ENCODE results near the gene NCL. TPM values are rescaled to one million over a fixed set of nuclear protein-coding genes. Genes with fewer than 3 reads are reported as not detected.

The NCL gene
- 100 to 1,000 TPM; 111 to 565 (median 509) TPM for total RNA-seq
- 100 to 1,000 TPM; 266 to 724 TPM for polyA plus RNA-seq
- long read RNA-seq, donor 1, full-length matches to known transcripts = 1,202 of 1,706 reads
- long read RNA-seq, donor 1, partial matches to known transcripts = 441 of 1,706 reads
- long read RNA-seq, donor 1, other reads (novel, unspliced or antisense) = 63 of 1,706 reads
- long read RNA-seq, donor 2, full-length matches to known transcripts = 112 of 5,647 reads
- long read RNA-seq, donor 2, partial matches to known transcripts = 5,314 of 5,647 reads
- long read RNA-seq, donor 2, other reads (novel, unspliced or antisense) = 221 of 5,647 reads
- long read RNA-seq, donor 3, full-length matches to known transcripts = 598 of 689 reads
- long read RNA-seq, donor 3, partial matches to known transcripts = 57 of 689 reads
- long read RNA-seq, donor 3, other reads (novel, unspliced or antisense) = 34 of 689 reads

DNA sequence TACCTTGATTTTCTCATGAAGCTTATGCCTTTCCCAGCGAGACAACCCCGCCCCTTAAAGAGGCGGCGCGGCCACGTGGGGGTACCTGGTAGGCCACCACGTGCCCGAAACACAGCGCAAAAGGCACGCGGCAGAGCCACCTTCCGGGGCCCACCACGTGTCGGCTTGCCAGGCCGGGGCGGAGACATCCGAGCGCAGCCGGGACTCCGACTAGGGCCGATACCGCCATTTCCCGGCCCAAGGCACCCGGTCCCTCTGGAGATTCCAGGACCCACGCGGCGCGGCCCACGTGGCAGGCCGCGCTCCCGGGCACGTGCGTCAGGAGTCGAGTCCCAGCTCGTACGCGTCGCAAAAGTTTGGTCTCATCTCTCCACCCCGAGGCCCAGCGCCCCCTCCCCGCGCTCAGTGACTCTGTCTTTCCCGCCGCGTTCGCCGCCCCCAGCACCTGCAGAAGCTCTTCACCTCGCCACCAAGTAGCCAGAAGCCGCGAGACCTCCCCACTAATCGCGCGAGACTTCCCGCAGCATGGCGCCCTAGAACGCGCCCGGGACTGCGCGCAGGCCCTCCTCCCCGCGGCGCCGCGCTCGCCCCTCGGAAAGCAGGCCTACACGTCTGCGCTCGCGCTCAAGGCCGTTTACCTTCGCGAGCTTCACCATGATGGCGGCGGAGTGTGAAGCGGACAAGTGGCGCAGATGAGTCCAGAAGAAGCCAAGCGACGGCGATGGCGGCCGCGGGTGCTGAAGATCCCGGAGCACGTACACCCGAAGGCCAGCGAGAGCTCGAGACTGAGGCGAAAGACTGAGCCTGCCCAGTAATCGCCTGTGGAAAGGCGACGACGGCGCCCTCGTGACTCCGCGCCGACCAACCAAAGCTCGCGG is at the start of gene NCL:
TSS of gene NCL (minus strand) at position 787 of the 878 bp plus-strand sequence. CDS start at position 656, 131 bp downstream.
- WGBS, 3 donors = 0 to 1% (median 0%) methylated on average over 83 to 102 of the region's 102 CpGs
- Histone ChIP-seq H3K9me3 (no peaks in the 10 kb centered on the region), H3K27me3 (no peaks in the 10 kb centered on the region), H3K4me3 (peak within 1 kb of the TSS; percentile 79), H3K4me1 (ENCODE audit: insufficient read depth) (peaks cover 5% of the 10 kb centered on the region), H3K27ac (peak within 1 kb of the TSS; percentile 82 to 94), H3K36me3 (no peaks in the 10 kb centered on the region)
- DNase-seq = peak; percentile 84 to 91 (median 87)
- TF ChIP-seq POLR2A (IDR thresholded peaks at IDR 0.05) = peak; percentile 98
- TF ChIP-seq EP300 (IDR thresholded peaks at IDR 0.05) = no peak
- TF ChIP-seq, protein P1, sequence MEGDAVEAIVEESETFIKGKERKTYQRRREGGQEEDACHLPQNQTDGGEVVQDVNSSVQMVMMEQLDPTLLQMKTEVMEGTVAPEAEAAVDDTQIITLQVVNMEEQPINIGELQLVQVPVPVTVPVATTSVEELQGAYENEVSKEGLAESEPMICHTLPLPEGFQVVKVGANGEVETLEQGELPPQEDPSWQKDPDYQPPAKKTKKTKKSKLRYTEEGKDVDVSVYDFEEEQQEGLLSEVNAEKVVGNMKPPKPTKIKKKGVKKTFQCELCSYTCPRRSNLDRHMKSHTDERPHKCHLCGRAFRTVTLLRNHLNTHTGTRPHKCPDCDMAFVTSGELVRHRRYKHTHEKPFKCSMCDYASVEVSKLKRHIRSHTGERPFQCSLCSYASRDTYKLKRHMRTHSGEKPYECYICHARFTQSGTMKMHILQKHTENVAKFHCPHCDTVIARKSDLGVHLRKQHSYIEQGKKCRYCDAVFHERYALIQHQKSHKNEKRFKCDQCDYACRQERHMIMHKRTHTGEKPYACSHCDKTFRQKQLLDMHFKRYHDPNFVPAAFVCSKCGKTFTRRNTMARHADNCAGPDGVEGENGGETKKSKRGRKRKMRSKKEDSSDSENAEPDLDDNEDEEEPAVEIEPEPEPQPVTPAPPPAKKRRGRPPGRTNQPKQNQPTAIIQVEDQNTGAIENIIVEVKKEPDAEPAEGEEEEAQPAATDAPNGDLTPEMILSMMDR (IDR thresholded peaks at IDR 0.05) = peak in 1 of 3 donors; percentile 16
- intact Hi-C loops (cut with DNase I) = no loop called here

- TF ChIP-seq POLR2A (IDR thresholded peaks at IDR 0.05) = no peak
- peak; percentile 28 for TF ChIP-seq EP300 (IDR thresholded peaks at IDR 0.05)
- H3K4me3 ChIP-seq = peak overlapping the region; percentile 62
- peak overlapping the region; percentile 79 to 80 for H3K27ac ChIP-seq
- no peaks in the 10 kb centered on the region for H3K36me3 ChIP-seq
- no peak for DNase-seq
- H3K9me3 ChIP-seq = no peaks in the 10 kb centered on the region
- WGBS, 3 donors = 8 to 13% (median 10%) methylated on average over 7 of the region's 7 CpGs
- intact Hi-C loops (cut with DNase I) = loop anchor here in 1 of 4 donors (10.0 kb wide), 1 partner anchor 91 kb away; no protein-coding TSS in a partner anchor
- H3K4me1 ChIP-seq (ENCODE audit: insufficient read depth) = peaks cover 2% of the 10 kb centered on the region
- H3K27me3 ChIP-seq = no peaks in the 10 kb centered on the region
These were observed 49.5 kb upstream of the NCL start for GRCh38 chr2:231513746-231514224.

- H3K4me1 ChIP-seq (ENCODE audit: insufficient read depth) = peaks cover 2% of the 10 kb centered on the region
- no peaks in the 10 kb centered on the region for H3K36me3 ChIP-seq
- no peaks in the 10 kb centered on the region for H3K9me3 ChIP-seq
- H3K27ac ChIP-seq = no peak overlapping the region
- TF ChIP-seq EP300 (IDR thresholded peaks at IDR 0.05) (no peak), POLR2A (IDR thresholded peaks at IDR 0.05) (no peak)
- TF ChIP-seq, protein P1 (IDR thresholded peaks at IDR 0.05) = no peak
- H3K4me3 ChIP-seq = no peak overlapping the region
- intact Hi-C loops (cut with DNase I) = loop anchor here in 1 of 4 donors (10.0 kb wide), 1 partner anchor 93 kb away; no protein-coding TSS in a partner anchor
- no peak for DNase-seq
- no peaks in the 10 kb centered on the region for H3K27me3 ChIP-seq
- 69 to 73% (median 73%) methylated on average over 5 of the region's 5 CpGs for WGBS, 3 donors
These were observed 47.9 kb upstream of the NCL start for GRCh38 chr2:231512222-231512621.

DNA sequence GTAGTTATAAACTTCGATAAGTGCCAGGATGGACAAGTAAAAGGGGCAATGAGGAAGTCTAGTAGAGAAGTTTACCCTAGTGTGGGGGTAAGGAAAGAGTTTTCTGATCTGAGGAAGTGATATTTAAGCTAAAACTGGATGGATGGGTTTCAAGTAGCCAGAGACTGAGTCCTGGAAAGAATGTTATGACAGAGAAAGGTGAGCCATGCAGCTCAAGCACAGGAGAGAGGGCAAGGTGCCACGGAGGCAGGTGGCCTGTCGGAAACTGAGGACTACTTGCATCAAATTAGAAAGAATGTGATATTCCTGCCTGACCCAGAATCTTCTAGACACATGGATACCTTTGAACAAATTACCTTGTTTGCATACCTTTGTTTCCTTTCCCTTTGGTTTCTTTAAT is 39.5 kb upstream of the NCL start:
- 91 to 96% (median 95%) methylated on average over 3 of the region's 3 CpGs for WGBS, 3 donors
- no peak for DNase-seq
- Histone ChIP-seq H3K4me1 (ENCODE audit: insufficient read depth) (no peaks in the 10 kb centered on the region), H3K27ac (no peak overlapping the region), H3K27me3 (no peaks in the 10 kb centered on the region), H3K4me3 (no peak overlapping the region), H3K9me3 (no peaks in the 10 kb centered on the region), H3K36me3 (no peaks in the 10 kb centered on the region)
- intact Hi-C loops (cut with DNase I) = no loop called here
- TF ChIP-seq, protein P1 (IDR thresholded peaks at IDR 0.05) = no peak
- TF ChIP-seq EP300 (IDR thresholded peaks at IDR 0.05) (no peak), POLR2A (IDR thresholded peaks at IDR 0.05) (no peak)

Measured in ovary (tissue), 10 donors.